ENCODE measurements around the gene ITPRID2.
"Not testable (repeated sequence)": the region's sequence is repeated elsewhere in the genome, so short reads cannot be mapped to it uniquely, and the experiment has no call there.

Gene ITPRID2

DNA sequence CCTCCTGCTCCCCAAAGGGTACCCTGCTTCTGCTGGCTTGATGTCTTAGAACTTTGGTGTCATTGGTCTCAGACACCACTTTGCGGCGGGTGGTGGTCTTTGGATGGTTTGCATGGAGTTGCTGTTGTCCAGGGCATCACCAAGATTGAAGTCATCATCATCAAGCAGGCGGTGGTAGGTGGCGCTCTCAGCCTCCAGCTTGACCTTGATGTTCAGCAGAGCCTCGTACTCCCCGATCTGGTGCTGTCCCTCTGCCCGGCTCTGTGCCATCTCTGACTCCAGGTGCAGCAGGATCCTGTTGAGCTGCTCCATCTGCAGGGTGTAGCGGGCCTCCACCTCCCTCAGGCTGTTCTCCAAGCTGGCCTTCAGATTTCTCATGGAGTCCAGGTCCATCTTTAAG is 69.6 kb downstream of the ITPRID2 start:
- DNase-seq (ENCODE audit: low spot score) = not testable (repeated sequence)

DNA sequence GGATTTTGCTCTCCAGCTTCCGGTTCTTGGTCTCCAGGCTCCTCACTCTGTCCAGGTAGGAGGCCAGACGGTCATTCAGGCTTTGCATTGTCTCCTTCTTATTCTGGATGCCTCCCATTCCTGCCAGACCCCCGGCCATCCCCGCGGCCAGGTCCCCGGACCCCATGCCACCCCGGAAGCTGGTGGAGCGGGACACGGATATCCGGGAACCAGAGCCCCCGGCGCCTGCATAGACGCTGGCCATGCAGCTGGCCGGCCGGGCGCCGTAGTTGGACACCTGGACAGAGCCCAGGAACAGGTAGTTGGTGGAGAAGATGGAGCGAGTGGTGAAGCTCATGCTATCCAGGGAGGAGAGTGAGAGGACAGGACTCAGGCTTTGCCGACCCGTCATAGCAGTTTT is 70.6 kb downstream of the ITPRID2 start:
- no peak for DNase-seq (ENCODE audit: low spot score)

DNA sequence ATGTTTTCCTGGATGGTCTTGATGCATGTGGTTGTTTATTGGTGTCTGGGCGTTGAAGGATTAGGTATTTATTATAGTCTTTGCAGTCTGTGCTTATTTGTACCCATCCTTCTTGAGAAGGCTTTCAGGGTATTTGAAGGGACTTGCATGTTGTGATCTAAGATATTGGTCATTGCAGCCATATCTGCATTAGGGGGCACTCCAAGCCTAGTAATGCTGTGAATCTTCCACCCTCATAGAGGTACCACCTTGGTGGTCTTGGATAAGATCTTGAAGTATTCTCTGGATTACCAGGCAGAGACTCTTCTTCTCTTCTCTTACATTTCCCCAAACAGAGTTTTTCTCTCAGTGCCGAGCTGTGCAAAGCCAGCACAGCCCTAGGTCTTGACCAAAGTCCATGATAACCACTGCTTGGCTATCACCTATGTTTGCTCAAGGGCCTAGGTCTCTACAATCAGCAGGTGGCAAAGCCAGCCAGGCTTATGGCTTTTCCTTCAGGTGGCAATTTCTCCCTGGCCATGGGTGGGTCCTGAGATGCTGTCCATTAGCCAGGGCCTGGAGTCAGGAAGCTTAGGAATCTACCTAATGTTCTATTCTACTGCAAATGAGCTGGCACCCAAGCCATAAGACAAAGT is 78.7 kb downstream of the ITPRID2 start:
- no peak for DNase-seq (ENCODE audit: low spot score)

DNA sequence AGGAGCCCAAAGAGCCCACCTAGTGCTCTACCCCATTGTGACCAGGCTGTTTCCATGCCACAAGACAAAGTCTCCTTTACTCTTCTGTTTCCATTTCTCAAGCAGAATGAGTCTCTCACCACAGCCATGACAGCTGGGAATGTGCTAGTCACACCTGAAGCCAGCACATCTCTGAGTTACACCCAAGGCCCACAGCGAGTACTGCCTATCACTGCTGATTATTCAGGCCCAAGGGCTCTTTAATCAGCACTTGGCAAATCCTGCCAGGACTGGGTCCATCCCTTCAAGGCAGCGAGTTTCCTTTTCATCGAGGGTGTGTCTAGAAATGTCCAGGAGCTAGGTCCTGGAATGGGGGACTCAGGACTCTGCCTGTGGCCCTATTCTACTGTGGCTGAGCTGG is 79.5 kb downstream of the ITPRID2 start:
- no peak for DNase-seq (ENCODE audit: low spot score)

DNA sequence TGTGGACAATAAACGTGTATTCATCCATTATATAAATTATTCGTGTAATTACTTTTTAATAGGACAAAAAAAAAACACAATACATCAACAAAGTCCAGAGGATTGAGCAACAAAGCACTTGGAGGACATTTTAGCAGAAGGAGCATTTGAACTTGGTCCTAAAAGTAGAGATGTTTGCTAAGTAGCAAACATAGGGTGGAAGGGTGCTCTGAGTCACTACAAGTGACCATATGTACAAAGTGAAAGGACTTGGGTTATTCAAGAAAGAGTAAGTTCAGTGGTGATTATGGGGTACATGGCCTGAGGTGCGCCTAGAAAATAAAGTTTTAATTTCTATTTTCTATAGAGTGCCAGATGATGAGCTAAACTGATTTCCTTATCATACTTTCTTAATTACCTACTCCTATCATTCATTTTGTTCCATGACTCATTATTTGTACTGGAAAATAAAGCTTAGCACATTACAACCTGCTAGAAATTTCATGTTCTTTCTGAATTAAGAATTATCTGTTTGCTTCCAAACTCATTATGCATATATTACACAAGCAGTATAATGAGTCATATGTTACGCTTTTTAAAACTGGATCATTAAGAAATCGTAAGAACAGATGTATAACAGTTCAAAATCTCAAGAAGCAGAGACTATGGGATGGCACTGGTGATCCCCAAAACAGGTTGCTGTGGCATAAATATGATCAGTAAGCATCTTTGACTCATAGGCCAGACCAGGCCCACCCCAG is 81.1 kb downstream of the ITPRID2 start:
- DNase-seq (ENCODE audit: low spot score) = no peak

DNA sequence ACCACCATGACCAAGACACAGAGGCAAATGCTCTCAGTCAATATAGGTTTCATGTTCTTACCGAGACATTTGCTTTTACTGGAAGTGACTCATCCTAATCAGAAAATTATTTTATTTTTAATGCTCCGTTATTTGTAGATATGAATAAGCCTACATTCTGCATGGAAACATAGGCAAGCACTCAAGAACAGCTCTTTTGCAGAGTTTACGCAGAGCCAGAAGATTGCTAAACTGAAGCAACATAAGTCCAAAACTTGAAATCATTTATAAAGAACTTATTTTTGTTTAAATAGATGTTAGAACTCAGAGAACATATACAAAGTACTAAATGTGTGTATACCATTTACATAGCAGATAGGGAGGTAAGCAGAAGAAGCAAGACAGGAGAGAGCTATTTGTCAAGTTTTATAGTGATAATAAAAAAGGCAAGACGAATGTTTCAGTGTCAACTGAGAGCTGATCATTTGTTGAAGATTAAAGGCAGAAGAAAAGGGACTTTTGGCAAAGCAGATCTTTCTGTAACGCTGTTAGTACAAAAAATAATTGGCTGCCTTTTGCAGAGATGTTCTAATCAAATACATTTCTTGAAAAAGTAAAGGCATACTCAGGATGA is 81.7 kb downstream of the ITPRID2 start:
- no peak for DNase-seq (ENCODE audit: low spot score)

DNA sequence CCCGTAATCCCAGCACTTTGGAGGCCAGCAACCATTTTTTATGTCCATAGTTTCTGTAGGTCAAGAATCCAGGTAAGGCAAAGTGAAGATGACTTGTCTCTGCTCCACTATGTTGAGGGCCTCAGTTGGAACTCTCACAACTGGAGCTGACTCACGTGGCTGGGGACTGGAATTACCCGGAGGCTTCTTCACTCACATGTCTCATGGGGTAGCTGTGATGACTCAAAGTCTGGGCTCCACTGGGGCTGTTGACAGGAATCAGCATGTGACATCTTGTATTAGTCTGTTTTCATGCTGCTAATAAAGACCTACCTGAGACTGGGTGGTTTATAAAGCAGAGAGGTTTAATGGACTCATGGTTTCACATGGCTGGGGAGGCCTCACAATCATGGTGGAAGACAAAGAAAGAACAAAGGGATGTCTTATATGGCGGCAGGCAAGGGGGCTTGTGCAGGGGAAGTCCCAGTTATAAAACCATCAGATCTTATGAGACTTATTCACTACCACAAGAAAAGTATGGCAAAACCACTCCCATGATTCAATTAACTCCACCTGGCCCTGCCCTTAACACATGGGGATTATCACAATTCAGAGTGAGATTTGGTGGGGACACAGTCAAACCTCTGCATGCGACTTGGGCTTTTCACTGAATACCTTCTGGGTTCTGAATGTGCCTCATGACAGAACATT is 86.3 kb downstream of the ITPRID2 start:
- DNase-seq (ENCODE audit: low spot score) = no peak

DNA sequence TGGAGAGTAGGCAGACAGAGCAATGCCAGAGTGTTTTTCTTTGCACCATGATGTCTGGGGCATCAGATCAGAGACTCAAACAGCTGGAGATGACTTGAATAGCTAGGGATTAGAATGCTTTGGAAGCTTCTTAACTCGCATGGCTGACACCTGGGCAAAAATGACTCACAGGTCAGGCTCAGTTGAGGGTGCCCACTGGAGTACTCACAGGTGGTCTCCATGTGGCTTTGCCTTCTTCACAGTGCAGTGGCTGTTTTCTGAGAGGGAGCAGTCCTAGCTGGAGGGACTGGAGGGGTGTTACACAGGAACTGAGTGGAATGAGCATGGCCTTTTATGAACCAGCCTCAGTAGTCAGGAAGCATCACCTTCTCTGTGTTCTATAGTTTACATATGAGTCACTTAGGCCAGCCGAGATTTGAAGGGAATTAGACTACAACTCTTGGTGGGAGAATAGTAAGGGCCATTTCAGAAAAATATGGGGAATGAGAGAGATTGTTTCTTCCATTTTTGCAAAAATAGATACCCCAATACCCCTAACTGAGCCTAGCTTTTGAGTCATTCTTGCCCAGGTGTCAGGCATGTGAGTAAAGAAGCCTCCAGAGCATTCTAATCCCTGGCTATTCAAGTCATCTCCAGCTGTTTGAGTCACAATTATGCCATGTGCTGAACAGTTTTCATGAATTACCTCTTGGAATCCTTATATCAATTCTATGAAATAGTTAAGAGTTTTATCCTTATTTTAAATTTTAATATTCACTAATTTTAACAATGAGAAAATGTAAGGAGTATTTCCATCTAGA is 87.0 kb downstream of the ITPRID2 start:
- no peak for DNase-seq (ENCODE audit: low spot score)
